COLO668 (cell line): ENCODE measurements around the gene CERS1.

Experiments
- DNase-seq: peaks from one replicate; lab custom pipeline; 2025; ENCODE audit not compliant: unreplicated experiment; lab: John Stamatoyannopoulos, UW

Gene CERS1

DNA sequence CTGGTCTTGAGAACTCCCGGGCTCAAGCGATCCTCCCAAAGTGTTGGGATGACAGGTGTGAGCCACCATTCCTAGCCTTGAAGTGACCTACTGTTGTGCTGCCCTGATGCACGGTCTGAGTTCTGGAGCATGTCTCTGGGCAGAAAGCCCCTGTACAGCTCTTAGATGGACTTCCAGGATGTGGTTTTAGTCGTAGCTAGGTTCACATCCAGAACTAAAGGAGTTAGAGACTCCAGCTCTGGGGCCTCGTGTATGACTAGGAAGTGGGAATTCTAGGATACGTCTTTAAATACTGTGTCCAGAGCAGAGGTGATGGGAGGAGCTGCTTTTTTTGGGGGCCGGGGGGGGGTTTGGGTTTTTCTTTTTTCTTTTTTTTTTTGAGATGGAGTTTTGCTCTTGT lies 52.0 kb downstream of the CERS1 start:
- DNase-seq: no peak

- DNase-seq: no peak
These were observed 53.8 kb downstream of the CERS1 start for GRCh38 chr19:18842166-18842565.

DNA sequence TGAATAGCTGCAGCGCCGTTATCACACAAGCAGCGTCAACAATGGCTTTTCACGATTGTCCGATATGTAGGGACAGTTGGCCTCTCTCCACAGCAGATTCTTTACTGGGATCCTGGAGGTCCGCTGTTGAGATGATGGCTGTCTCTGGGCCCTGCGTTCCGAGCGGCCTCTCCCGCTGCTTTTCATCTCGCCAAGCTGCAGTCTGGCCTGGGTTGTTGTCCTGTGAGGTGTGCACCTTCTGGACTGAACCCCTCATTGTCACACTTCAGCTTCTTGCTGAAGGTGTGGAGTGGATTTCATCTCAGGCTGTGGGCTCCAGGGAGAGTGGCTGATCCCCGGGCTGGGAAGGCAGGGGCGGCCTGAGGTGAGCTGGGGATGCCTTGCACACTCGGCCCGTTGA lies 54.6 kb downstream of the CERS1 start:
- DNase-seq: no peak

GRCh38 chr19:18840288-18841267 lies 55.4 kb downstream of the CERS1 start:
- DNase-seq: no peak

GRCh38 chr19:18839465-18840287 lies 56.3 kb downstream of the CERS1 start:
- DNase-seq: no peak

DNA sequence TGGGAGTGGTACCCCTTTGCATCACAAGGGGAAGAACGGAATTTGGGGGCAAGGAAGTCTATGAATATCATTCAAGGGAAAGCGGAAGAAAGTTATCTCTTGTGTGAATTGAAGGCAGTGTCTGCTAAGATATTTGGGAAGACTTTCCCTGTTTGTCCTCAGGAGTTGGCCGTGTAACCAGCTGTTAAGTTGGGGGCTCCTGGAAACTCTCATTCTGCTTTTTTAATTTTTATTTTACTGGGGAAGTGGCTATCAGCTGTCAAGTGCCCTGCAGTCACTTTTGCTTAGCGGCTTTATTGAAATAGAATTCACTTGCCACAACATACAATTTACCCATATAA lies 61.3 kb downstream of the CERS1 start:
- no peak for DNase-seq

DNA sequence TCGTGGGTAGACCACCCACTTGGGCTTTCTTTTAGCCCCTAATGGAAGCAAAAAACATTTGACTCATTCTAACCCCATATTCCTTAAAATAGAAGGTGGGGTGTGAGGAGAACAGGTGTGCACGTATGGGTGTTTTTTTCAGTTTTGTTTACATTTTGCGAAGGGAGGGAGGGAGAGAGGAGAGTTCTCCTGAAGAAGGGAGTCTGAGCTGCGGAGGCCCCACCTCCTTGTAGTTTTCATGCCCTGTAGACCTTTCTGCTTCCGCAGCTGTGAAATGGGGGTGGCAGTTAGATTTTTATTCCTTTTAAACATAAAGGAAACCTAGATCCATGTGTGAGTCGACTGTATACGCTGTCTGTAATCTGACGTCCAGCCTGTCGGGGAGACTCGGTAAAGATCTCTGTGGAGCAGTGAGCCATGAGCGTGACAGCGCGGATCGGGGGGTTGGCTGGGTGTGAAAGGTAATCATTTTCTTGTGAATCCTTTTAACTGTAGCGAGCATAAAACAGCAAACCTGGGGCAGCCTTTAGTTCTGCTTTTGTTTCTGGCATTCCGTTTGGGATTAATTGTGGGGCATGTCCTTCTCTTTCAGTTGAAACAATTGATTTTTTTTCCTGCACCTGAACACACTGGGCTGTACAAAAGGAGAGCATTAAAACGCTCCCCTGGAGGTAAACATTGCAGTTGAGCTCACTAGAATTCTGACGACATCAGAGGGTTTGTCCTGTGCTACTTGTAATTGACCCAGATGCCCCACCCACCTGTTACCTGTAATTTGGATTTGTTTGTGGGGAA lies 61.9 kb downstream of the CERS1 start:
- peak; percentile 36 for DNase-seq

GRCh38 chr19:18833141-18833476 lies 62.8 kb downstream of the CERS1 start:
- no peak for DNase-seq

DNA sequence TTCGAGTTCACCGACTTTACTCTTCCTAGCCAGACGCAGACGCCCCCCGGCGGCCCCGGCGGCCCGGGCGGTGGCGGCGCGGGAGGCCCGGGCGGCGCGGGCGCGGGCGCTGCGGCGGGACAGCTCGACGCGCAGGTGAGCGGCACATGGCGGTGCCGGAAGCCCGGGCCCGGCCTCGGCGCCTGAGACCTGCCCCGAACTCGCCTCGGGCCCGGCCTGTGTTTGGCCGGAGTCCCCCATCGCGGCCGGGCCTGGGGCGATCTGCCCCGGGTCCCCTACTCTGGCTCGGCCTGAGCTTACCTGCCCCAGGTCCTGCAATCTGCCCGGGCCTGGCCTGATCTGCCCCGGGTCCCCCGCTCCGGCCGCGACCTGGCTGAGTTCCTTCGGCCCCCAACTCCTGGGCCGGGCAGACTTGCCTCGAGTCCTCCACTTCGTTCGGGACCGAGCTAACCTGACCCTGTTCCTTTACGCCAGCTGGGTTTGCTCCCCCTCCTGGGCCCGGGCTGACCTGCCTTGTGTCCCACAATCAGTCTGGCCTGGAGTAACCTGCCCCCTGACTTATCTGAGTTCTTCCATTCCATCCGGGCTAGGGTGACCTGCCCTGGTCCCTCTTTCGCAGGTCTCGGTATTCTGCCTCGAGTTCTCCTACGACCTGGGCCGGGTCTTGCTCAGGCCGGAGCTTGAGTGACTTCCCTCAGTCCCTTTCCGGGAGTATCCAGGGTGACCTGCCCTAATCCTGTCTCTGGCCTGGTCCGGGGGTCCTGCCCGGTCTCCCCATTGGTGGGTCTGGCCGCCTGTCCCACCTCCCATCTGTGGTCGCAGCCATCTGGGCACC lies 63.4 kb downstream of the CERS1 start:
- peak; percentile 61 for DNase-seq

DNA sequence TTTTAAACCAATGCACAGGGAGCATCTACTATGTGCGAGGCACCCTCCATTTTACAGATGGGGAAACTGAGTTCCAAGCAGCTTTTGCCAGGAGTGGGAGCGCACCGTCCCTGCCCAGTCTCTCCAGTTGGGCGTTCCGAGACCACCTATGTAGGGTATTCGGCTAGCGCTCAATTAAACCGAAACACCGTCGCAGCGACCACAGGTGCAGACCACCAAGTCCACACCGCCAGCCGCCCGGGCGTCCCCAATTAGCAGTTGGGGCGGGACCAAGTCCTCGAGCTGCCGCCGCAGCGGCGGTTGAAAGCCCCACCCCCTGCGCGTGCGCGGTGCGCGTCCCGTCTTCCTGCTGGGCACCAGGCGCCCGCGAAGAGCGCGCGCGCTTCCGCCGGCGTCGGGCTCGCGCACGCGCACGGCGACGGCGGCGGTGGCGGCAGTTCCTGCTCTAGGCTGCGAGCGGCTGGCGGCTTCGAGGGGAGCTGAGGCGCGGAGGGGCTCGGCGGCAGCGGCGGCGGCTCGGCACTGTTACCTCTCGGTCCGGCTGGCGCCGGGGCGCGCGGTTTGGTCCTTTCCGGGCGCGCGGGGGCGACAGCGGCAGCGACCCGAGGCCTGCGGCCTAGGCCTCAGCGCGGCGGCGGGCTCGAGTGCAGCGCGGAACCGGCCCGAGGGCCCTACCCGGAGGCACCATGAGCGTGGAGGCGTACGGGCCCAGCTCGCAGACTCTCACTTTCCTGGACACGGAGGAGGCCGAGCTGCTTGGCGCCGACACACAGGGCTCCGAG lies 64.2 kb downstream of the CERS1 start, which contains the start of gene UPF1:
Gene UPF1, plus strand, starts transcription at position 436 of the 782 bp plus-strand sequence. Its CDS starts 251 bp downstream, at position 687.
- peak; percentile 97 for DNase-seq

- no peak for DNase-seq
These were observed 65.5 kb downstream of the CERS1 start for GRCh38 chr19:18830488-18830887.

GRCh38 chr19:18828786-18829185 lies 67.2 kb downstream of the CERS1 start:
- no peak for DNase-seq
